PFSK-1 (cell line): ENCODE data around the gene HAUS5.

Experiments
- FOXP2 ChIP-seq: optimal IDR thresholded peaks from 2 replicates; pipeline ENCODE3; 2011; ENCODE audit warnings: borderline replicate concordance, control low read depth, inconsistent platforms; ENCODE audit not compliant: insufficient read depth; ENCODE audit errors: extremely low read length, extremely low read depth
- POLR2AphosphoS5 ChIP-seq: IDR thresholded peaks from 2 replicates; pipeline ENCODE4 v1.6.1; 2012; ENCODE audit warnings: low read depth, mild to moderate bottlenecking, control low read depth, low read length, moderate library complexity
- REST ChIP-seq, 2 experiments: IDR thresholded peaks; 2 replicates each; pipeline versions ENCODE4 v1.6.1 to v1.8.0; 2011 to 2012; ENCODE audit warnings: low read depth in 2 of 2, low read length in 2 of 2, control low read depth in 1 of 2, inconsistent platforms in 1 of 2, mild to moderate bottlenecking in 1 of 2, moderate library complexity in 1 of 2; ENCODE audit not compliant: insufficient read depth in 1 of 2
- SIN3A ChIP-seq: IDR thresholded peaks from 2 replicates; pipeline ENCODE4 v1.6.1; 2012; ENCODE audit warnings: mild to moderate bottlenecking, low read length, moderate library complexity, borderline replicate concordance; ENCODE audit not compliant: insufficient read depth
- TAF1 ChIP-seq: IDR thresholded peaks from 2 replicates; pipeline ENCODE4 v1.6.1; 2012; ENCODE audit warnings: low read length, control low read depth, borderline replicate concordance; ENCODE audit not compliant: insufficient read depth

- TF ChIP-seq TAF1 (no peak), REST (IDR thresholded peaks at IDR 0.05; ENCODE audit: insufficient read depth in 1 of 2, low read depth in 2 of 2, low read length in 2 of 2) (no peak), POLR2AphosphoS5 (no peak), SIN3A (no peak), FOXP2 (no peak)
Measured at GRCh38 chr19:35636651-35637050, 24.1 kb downstream of the HAUS5 start.
